ENCODE data around the gene AKAP17A.

AKAP17A gene

GRCh38 chrX:1582686-1583437, 8.5 kb upstream of the AKAP17A start:
- H3K27ac ChIP-seq = peak overlapping the region; percentile 24
- no peak for DNase-seq (ENCODE audit: low read depth, low spot score)

- no peak overlapping the region for H3K27ac ChIP-seq
- no peak for DNase-seq (ENCODE audit: low read depth, low spot score)
Measured at GRCh38 chrX:1584237-1585011, 7.0 kb upstream of the AKAP17A start.

- no peak for DNase-seq (ENCODE audit: low read depth, low spot score)
- H3K27ac ChIP-seq = no peak overlapping the region
Measured at GRCh38 chrX:1587161-1587560, 4.2 kb upstream of the AKAP17A start.

GRCh38 chrX:1589356-1590130, 1.9 kb upstream of the AKAP17A start:
- no peak for DNase-seq (ENCODE audit: low read depth, low spot score)
- no peak overlapping the region for H3K27ac ChIP-seq

GRCh38 chrX:1591863-1592469, 562 bp downstream of the AKAP17A start:
- no peak for DNase-seq (ENCODE audit: low read depth, low spot score)
- H3K27ac ChIP-seq = peak overlapping the region; percentile 67

GRCh38 chrX:1592470-1593142, 1.2 kb downstream of the AKAP17A start:
- peak overlapping the region; percentile 67 for H3K27ac ChIP-seq
- no peak for DNase-seq (ENCODE audit: low read depth, low spot score)

- peak overlapping the region; percentile 67 for H3K27ac ChIP-seq
Measured at GRCh38 chrX:1593286-1594271, 2.2 kb downstream of the AKAP17A start.

GRCh38 chrX:1595711-1596060, 4.3 kb downstream of the AKAP17A start:
- no peak overlapping the region for H3K27ac ChIP-seq
- DNase-seq (ENCODE audit: low read depth, low spot score) = no peak

More at GRCh38 chrX:1593286-1594271, 2.2 kb downstream of the AKAP17A start:
- no peak for DNase-seq (ENCODE audit: low read depth, low spot score)

- DNase-seq (ENCODE audit: low read depth, low spot score) = no peak
- no peak overlapping the region for H3K27ac ChIP-seq
Measured at GRCh38 chrX:1596676-1597344, 5.4 kb downstream of the AKAP17A start.

- DNase-seq (ENCODE audit: low read depth, low spot score) = no peak
- H3K27ac ChIP-seq = no peak overlapping the region
Measured at GRCh38 chrX:1597345-1598020, 6.1 kb downstream of the AKAP17A start.

- DNase-seq (ENCODE audit: low read depth, low spot score) = no peak
- no peak overlapping the region for H3K27ac ChIP-seq
Measured at GRCh38 chrX:1598021-1598875, 6.8 kb downstream of the AKAP17A start.

- no peak overlapping the region for H3K27ac ChIP-seq
- no peak for DNase-seq (ENCODE audit: low read depth, low spot score)
Measured at GRCh38 chrX:1598876-1599790, 7.7 kb downstream of the AKAP17A start.

- no peak for DNase-seq (ENCODE audit: low read depth, low spot score)
- no peak overlapping the region for H3K27ac ChIP-seq
Measured at GRCh38 chrX:1599791-1600405, 8.5 kb downstream of the AKAP17A start.

- DNase-seq (ENCODE audit: low read depth, low spot score) = no peak
- H3K27ac ChIP-seq = no peak overlapping the region
Measured at GRCh38 chrX:1600406-1601050, 9.1 kb downstream of the AKAP17A start.
